Activated B cell treated with CpG ODN at 0.5 μM for 24 hours (primary cell): Measurements from ENCODE around the gene NR1I2. TPM values are rescaled to one million over a fixed set of nuclear protein-coding genes. Genes with fewer than 3 reads are reported as not detected.

ENCODE experiments used
- ATAC-seq: fragments of 200-7000 bp; cut with Tn5 transposase; one replicate; pipeline ENCODE4 v1.10.0; 2021; ENCODE audit warnings: low read depth, mild to moderate bottlenecking, moderate library complexity
- CTCF ChIA-PET: fragments of 350-600 bp; sonication (Branson Sonifier 250); formaldehyde crosslinking; loops from one replicate; lab custom pipeline; 2021; ENCODE audit warnings: antibody characterized with exemption; lab: Charles Lee
- POLR2A ChIA-PET: fragments of 350-600 bp; sonication (Branson Sonifier 250); formaldehyde crosslinking; loops from one replicate; lab custom pipeline; 2021; ENCODE audit warnings: antibody characterized with exemption; lab: Charles Lee
- DNase-seq: peaks from one replicate; pipeline ENCODE4 v3.0.0; 2022
- H3K27ac Mint-ChIP-seq: one replicate; pipeline ENCODE4 v1.8.0; 2020; ENCODE audit warnings: mixed read lengths
- H3K27me3 Mint-ChIP-seq: one replicate; pipeline ENCODE4 v1.8.0; 2021; ENCODE audit warnings: mixed read lengths
- H3K36me3 Mint-ChIP-seq: one replicate; pipeline ENCODE4 v1.8.0; 2021; ENCODE audit warnings: low read depth, mixed read lengths
- H3K4me1 Mint-ChIP-seq: one replicate; pipeline ENCODE4 v1.8.0; 2021; ENCODE audit warnings: mixed read lengths
- H3K4me3 Mint-ChIP-seq: one replicate; pipeline ENCODE4 v1.8.0; 2020; ENCODE audit warnings: mild to moderate bottlenecking, mixed read lengths
- H3K9me3 Mint-ChIP-seq: one replicate; pipeline ENCODE4 v1.8.0; 2020; ENCODE audit warnings: mixed read lengths
- intact Hi-C: fragments of 100-400 bp; cut with micrococcal nuclease; formaldehyde crosslinking; loops from one replicate; pipeline ENCODE4 v1.15.1; 2024
- total RNA-seq: library from RNA; stranded (reverse); gene quantifications from 2 replicates; pipeline ENCODE4 v1.2.3, GENCODE V29; 2022
- TF ChIP-seq, protein P1 (sequence below): fragments of 200-600 bp; IDR thresholded peaks from one replicate; pipeline ENCODE4 v1.8.0; 2022; ENCODE audit warnings: antibody characterized with exemption, mild to moderate bottlenecking

The NR1I2 gene
- total RNA-seq, 1 donor from 2014 or later, result 1.1 TPM

DNA sequence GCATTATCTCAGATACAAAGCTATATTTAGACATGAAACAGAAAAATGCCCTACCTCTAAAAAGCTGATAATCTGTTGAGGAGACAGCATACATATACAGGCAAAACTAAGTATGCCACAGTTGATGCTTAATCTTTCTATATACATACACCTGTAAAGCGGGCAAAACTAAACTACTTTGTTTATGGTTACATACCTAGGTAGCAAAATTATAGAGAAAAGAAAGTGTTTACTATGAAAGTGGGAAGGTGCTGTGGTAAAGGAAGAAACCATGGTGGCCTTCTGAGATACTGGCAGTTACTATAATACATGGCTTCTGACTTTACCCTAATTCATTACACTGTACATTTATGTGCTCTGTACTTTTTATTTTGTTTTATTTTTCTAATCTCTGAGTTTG lies 36.0 kb upstream of the NR1I2 start:
- Mint-ChIP-seq H3K4me1 (no peaks in the 10 kb centered on the region), H3K27ac (no peak overlapping the region), H3K36me3 (no peaks in the 10 kb centered on the region), H3K27me3 (peaks cover 7% of the 10 kb centered on the region), H3K4me3 (no peak overlapping the region), H3K9me3 (no peaks in the 10 kb centered on the region)
- CTCF ChIA-PET, result no interaction called here
- ATAC-seq, result no peak
- intact Hi-C loops, result no loop called here
- TF ChIP-seq, protein P1, sequence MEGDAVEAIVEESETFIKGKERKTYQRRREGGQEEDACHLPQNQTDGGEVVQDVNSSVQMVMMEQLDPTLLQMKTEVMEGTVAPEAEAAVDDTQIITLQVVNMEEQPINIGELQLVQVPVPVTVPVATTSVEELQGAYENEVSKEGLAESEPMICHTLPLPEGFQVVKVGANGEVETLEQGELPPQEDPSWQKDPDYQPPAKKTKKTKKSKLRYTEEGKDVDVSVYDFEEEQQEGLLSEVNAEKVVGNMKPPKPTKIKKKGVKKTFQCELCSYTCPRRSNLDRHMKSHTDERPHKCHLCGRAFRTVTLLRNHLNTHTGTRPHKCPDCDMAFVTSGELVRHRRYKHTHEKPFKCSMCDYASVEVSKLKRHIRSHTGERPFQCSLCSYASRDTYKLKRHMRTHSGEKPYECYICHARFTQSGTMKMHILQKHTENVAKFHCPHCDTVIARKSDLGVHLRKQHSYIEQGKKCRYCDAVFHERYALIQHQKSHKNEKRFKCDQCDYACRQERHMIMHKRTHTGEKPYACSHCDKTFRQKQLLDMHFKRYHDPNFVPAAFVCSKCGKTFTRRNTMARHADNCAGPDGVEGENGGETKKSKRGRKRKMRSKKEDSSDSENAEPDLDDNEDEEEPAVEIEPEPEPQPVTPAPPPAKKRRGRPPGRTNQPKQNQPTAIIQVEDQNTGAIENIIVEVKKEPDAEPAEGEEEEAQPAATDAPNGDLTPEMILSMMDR, result no peak
- POLR2A ChIA-PET, result no interaction called here
- DNase-seq, result no peak

DNA sequence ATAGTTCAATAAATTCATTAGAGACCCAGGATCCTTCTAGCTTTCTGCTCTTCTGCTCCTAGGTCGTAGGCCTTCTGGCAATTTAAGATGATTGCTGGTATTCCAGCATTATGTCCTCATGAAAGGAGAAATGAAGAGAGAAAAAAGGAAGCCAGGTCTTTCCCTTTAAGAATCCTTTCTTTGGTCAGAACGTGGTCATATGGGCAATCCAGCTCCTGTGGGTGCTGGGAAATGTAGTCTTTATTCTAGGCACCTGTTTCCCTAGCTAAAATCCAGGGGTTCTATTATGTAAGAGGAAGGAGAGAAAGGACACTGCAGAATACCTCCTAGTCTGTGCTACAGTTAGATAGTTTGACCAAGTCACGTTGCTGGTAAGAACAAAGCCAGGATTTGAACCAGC lies 35.5 kb upstream of the NR1I2 start:
- intact Hi-C loops, result no loop called here
- ChIA-PET POLR2A (no interaction called here), CTCF (no interaction called here)
- Mint-ChIP-seq H3K27ac (no peak overlapping the region), H3K27me3 (peaks cover 7% of the 10 kb centered on the region), H3K4me3 (no peak overlapping the region), H3K9me3 (no peaks in the 10 kb centered on the region), H3K4me1 (no peaks in the 10 kb centered on the region), H3K36me3 (no peaks in the 10 kb centered on the region)
- DNase-seq (no peak), ATAC-seq (no peak)
- TF ChIP-seq, protein P1, result no peak

DNA sequence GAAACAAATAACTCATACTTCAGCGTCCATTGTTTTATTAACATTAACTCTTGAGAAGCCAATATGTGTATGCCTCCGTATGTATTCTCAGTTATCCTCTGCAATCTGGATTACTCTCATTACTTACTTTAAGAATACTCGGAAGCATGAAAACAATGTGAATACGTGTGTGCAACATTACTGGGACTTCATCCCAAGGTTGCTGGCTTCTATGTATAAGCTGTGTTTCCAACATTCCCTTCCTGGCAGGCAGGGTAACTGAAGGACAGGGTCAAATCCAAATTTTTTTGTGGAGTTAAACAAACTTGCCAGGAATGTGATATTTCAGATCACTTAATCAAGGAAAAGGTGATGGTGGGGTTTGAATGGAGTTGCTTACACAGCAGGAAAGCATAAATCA lies 34.5 kb upstream of the NR1I2 start:
- TF ChIP-seq, protein P1, result no peak
- no peak overlapping the region for H3K27ac Mint-ChIP-seq
- ChIA-PET POLR2A (no interaction called here), CTCF (no interaction called here)
- no peak for DNase-seq
- H3K9me3 Mint-ChIP-seq, result no peaks in the 10 kb centered on the region
- H3K4me3 Mint-ChIP-seq, result no peak overlapping the region
- intact Hi-C loops, result no loop called here
- H3K36me3 Mint-ChIP-seq, result no peaks in the 10 kb centered on the region
- no peaks in the 10 kb centered on the region for H3K4me1 Mint-ChIP-seq
- ATAC-seq, result no peak
- H3K27me3 Mint-ChIP-seq, result peaks cover 4% of the 10 kb centered on the region

DNA sequence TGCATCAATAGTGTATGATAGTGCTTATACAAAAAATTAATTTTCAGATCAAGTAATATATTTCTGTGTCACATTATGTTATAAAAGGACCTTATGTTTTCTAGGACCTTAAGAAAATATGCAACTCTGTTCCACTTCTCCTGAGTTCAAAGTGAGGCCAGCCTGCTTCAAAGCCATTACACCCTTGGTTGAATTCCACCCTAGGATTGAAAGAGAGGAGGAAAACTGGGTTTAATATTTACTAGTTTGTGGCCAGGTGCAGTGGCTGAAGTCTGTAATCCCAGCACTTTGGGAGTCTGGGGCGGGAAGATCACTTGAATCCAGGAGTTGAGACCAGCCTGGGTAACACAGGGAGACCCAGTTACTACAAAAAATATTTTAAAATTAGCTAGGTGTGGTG lies 32.9 kb upstream of the NR1I2 start:
- POLR2A ChIA-PET, result no interaction called here
- TF ChIP-seq, protein P1, result no peak
- Mint-ChIP-seq H3K9me3 (peaks cover 4% of the 10 kb centered on the region), H3K36me3 (no peaks in the 10 kb centered on the region), H3K4me3 (no peak overlapping the region), H3K4me1 (no peaks in the 10 kb centered on the region), H3K27ac (no peak overlapping the region), H3K27me3 (peaks cover 2% of the 10 kb centered on the region)
- ATAC-seq, result no peak
- CTCF ChIA-PET, result no interaction called here
- intact Hi-C loops, result no loop called here
- DNase-seq, result no peak

DNA sequence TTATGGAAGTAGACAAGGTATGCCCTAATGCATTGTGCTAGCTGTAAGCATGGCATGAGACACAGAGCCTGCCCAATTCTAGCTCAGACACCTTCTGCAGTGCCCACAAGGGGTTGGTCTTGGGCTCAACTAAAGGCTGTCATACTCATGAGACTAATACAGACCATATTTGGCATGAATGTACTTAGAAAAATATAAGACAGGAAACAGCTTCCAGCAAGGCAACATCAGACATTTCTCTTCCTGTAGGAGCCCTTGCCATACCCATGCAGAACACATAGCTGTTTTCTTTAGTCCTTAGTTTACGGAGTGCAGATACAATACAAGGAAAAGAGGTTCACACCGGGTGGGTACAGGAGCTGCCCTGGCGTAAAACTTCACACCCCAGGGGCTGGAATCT lies 30.5 kb upstream of the NR1I2 start:
- no peaks in the 10 kb centered on the region for H3K4me1 Mint-ChIP-seq
- H3K27ac Mint-ChIP-seq, result no peak overlapping the region
- H3K4me3 Mint-ChIP-seq, result no peak overlapping the region
- H3K27me3 Mint-ChIP-seq, result peaks cover 4% of the 10 kb centered on the region
- CTCF ChIA-PET, result no interaction called here
- DNase-seq, result no peak
- H3K36me3 Mint-ChIP-seq, result no peaks in the 10 kb centered on the region
- ATAC-seq, result no peak
- TF ChIP-seq, protein P1, result no peak
- POLR2A ChIA-PET, result no interaction called here
- intact Hi-C loops, result no loop called here
- peaks cover 4% of the 10 kb centered on the region for H3K9me3 Mint-ChIP-seq
